A549 (cell line): Measurements from ENCODE around the gene GABBR2.

Experiments used
- CHD2 ChIP-seq: fragments of 150-350 bp; IDR thresholded peaks from 2 replicates; pipeline ENCODE4 v1.6.1; 2014; ENCODE audit warnings: low read length; ENCODE audit not compliant: partially characterized antibody
- FOXS1 ChIP-seq: fragments of 250-450 bp; sonication (Bioruptor Pico); IDR thresholded peaks from 2 replicates; pipeline ENCODE4 v1.5.0; 2020; ENCODE audit warnings: mild to moderate bottlenecking, moderate library complexity
- MYC ChIP-seq: IDR thresholded peaks from 2 replicates; pipeline ENCODE4 v1.6.1; 2012; ENCODE audit warnings: mild to moderate bottlenecking, inconsistent platforms, low read length, improper control_type of control experiment, borderline replicate concordance
- NR3C1 ChIP-seq: fragments of >200 bp; sonication (Bioruptor Twin); formaldehyde crosslinking; IDR thresholded peaks from 3 replicates; pipeline ENCODE4 v1.6.1; 2017
- PHF8 ChIP-seq: fragments of 200-600 bp; sonication (generic); IDR thresholded peaks from 2 replicates; pipeline ENCODE4 v1.6.1; 2016; ENCODE audit warnings: low read depth, mild to moderate bottlenecking, antibody characterized with exemption, moderate library complexity, borderline replicate concordance
- POLR2A ChIP-seq: IDR thresholded peaks from 2 replicates; pipeline ENCODE4 v1.6.1; 2012; ENCODE audit warnings: mild to moderate bottlenecking, low read length
- RAD21 ChIP-seq, 2 experiments: fragments of >200 bp in 1 of 2; sonication (Bioruptor Twin) in 1 of 2; formaldehyde crosslinking in 1 of 2; IDR thresholded peaks in 1 of 2; conservative IDR thresholded peaks in 1 of 2; 2 replicates in 1 of 2; 3 replicates in 1 of 2; pipeline ENCODE4 v1.6.1; 2012 to 2018; ENCODE audit warnings: inconsistent platforms in 1 of 2
- RARB ChIP-seq: fragments of 250-450 bp; sonication (Bioruptor Pico); IDR thresholded peaks from 2 replicates; pipeline ENCODE4 v1.8.0; 2021; ENCODE audit warnings: mild to moderate bottlenecking, moderate library complexity
- RNF2 ChIP-seq: fragments of 200-600 bp; sonication (generic); IDR thresholded peaks from 2 replicates; pipeline ENCODE4 v1.6.1; 2016; ENCODE audit warnings: low read depth, mild to moderate bottlenecking, antibody characterized with exemption, moderate library complexity, borderline replicate concordance
- SMC3 ChIP-seq: fragments of >200 bp; sonication (Bioruptor Twin); formaldehyde crosslinking; IDR thresholded peaks from 3 replicates; pipeline ENCODE4 v1.6.1; 2018; ENCODE audit warnings: inconsistent platforms
- TF ChIP-seq, protein P1 (sequence below): fragments of 450-650 bp; IDR thresholded peaks from 2 replicates; pipeline ENCODE4 v1.6.1; 2014; ENCODE audit warnings: antibody characterized with exemption
- TF ChIP-seq, protein P2 (sequence below): fragments of 200-600 bp; sonication (generic); IDR thresholded peaks from 2 replicates; pipeline ENCODE4 v1.6.1; 2016; ENCODE audit warnings: antibody characterized with exemption, mild to moderate bottlenecking, moderate library complexity
- TF ChIP-seq, protein P3 (sequence below): fragments of >200 bp; sonication (Bioruptor Twin); formaldehyde crosslinking; IDR thresholded peaks from 3 replicates; pipeline ENCODE4 v1.5.1; 2016
- TF ChIP-seq, protein P4 (sequence below): IDR thresholded peaks from 2 replicates; pipeline ENCODE4 v1.6.1; 2012

DNA sequence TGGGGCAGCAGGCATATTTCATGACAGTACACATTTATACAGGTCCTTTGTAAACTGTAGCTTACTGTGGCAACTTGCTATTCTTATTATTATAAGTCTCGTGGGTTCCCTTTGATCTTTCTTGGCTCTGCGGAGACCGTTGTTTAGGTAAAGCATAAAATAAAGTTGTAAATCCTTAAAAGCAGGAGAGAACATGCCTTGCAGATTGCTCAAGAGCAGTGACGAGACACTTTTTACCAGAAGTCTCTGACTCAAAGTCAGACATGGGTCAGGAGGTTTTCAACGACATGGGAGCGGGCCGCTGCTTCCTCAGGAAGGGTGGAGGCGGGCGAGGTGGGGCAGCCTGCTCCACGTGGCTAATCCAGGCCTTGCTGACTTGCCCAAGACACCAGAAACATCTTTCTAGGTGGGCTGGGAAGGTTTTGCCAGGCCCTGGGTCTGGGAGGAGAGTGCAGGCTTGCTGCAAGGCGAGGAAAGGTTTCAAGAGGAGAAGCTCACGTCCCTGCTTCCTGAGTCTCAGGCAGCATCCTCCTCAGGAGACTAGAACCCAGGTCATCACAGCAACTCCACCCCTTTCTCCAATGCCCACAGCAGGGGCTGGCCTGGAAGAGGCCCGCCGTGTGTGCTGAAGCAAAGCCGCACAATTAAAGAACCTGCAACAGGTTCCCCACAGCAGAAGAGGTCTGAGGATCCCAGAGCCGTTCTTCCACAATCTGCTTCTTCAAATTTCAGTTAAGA, 459.8 kb downstream of the GABBR2 start:
- TF ChIP-seq, protein P1, sequence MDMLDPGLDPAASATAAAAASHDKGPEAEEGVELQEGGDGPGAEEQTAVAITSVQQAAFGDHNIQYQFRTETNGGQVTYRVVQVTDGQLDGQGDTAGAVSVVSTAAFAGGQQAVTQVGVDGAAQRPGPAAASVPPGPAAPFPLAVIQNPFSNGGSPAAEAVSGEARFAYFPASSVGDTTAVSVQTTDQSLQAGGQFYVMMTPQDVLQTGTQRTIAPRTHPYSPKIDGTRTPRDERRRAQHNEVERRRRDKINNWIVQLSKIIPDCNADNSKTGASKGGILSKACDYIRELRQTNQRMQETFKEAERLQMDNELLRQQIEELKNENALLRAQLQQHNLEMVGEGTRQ: peak; percentile 43
- TF ChIP-seq, protein P2, sequence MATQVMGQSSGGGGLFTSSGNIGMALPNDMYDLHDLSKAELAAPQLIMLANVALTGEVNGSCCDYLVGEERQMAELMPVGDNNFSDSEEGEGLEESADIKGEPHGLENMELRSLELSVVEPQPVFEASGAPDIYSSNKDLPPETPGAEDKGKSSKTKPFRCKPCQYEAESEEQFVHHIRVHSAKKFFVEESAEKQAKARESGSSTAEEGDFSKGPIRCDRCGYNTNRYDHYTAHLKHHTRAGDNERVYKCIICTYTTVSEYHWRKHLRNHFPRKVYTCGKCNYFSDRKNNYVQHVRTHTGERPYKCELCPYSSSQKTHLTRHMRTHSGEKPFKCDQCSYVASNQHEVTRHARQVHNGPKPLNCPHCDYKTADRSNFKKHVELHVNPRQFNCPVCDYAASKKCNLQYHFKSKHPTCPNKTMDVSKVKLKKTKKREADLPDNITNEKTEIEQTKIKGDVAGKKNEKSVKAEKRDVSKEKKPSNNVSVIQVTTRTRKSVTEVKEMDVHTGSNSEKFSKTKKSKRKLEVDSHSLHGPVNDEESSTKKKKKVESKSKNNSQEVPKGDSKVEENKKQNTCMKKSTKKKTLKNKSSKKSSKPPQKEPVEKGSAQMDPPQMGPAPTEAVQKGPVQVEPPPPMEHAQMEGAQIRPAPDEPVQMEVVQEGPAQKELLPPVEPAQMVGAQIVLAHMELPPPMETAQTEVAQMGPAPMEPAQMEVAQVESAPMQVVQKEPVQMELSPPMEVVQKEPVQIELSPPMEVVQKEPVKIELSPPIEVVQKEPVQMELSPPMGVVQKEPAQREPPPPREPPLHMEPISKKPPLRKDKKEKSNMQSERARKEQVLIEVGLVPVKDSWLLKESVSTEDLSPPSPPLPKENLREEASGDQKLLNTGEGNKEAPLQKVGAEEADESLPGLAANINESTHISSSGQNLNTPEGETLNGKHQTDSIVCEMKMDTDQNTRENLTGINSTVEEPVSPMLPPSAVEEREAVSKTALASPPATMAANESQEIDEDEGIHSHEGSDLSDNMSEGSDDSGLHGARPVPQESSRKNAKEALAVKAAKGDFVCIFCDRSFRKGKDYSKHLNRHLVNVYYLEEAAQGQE: no peak
- TF ChIP-seq, protein P3, sequence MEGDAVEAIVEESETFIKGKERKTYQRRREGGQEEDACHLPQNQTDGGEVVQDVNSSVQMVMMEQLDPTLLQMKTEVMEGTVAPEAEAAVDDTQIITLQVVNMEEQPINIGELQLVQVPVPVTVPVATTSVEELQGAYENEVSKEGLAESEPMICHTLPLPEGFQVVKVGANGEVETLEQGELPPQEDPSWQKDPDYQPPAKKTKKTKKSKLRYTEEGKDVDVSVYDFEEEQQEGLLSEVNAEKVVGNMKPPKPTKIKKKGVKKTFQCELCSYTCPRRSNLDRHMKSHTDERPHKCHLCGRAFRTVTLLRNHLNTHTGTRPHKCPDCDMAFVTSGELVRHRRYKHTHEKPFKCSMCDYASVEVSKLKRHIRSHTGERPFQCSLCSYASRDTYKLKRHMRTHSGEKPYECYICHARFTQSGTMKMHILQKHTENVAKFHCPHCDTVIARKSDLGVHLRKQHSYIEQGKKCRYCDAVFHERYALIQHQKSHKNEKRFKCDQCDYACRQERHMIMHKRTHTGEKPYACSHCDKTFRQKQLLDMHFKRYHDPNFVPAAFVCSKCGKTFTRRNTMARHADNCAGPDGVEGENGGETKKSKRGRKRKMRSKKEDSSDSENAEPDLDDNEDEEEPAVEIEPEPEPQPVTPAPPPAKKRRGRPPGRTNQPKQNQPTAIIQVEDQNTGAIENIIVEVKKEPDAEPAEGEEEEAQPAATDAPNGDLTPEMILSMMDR: no peak
- TF ChIP-seq PHF8: no peak
- TF ChIP-seq MYC: no peak
- no peak for TF ChIP-seq RNF2
- no peak for TF ChIP-seq CHD2
- no peak for TF ChIP-seq POLR2A
- TF ChIP-seq, protein P4, sequence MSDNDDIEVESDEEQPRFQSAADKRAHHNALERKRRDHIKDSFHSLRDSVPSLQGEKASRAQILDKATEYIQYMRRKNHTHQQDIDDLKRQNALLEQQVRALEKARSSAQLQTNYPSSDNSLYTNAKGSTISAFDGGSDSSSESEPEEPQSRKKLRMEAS: peak; percentile 81
- no peak for TF ChIP-seq FOXS1 (CRISPR knock-in tag)
- no peak for TF ChIP-seq SMC3
- no peak for TF ChIP-seq NR3C1
- no peak for TF ChIP-seq RARB (CRISPR knock-in tag)
- no peak for TF ChIP-seq RAD21 (conservative IDR thresholded peaks at IDR 0.05 in 1 of 2, IDR thresholded peaks at IDR 0.05 in 1 of 2)
